SH-SY5Y (cell line): ENCODE results near the gene NHS.

ENCODE experiments used
- GATA2 ChIP-seq: IDR thresholded peaks from 2 replicates; pipeline ENCODE4 v1.6.1; 2011; ENCODE audit warnings: mild to moderate bottlenecking, low read depth, low read length
- GATA3 ChIP-seq: IDR thresholded peaks from 2 replicates; pipeline ENCODE4 v1.6.1; 2011; ENCODE audit warnings: low read depth, mild to moderate bottlenecking, low read length, moderate library complexity

- TF ChIP-seq GATA2: no peak
- no peak for TF ChIP-seq GATA3
These were observed 299.6 kb downstream of the NHS start for GRCh38 chrX:17674601-17675000.
